Measurements from ENCODE around the gene BARHL1. TPM values are rescaled to one million over a fixed set of nuclear protein-coding genes. Genes with fewer than 3 reads are reported as not detected.

Gene BARHL1
- total and polyA plus RNA-seq, 2 experiments from 2014 or later = not detected

- Histone ChIP-seq H2AFZ (no peak overlapping the region), H4K20me1 (replicated peaks; ENCODE audit: insufficient read depth) (no peaks in the 10 kb centered on the region), H3K4me1 (ENCODE audit: insufficient read depth) (peaks cover 10% of the 10 kb centered on the region; the same call in 1 of the 2 replicates), H3K27ac (ENCODE audit: low read depth) (no peak overlapping the region), H3K79me2 (replicated peaks; ENCODE audit: insufficient read depth) (no peaks in the 10 kb centered on the region), H3K4me3 (no peak overlapping the region), H3K27me3 (ENCODE audit: insufficient read depth) (no peaks in the 10 kb centered on the region), H3K4me2 (no peak overlapping the region), H3F3A (replicated peaks; ENCODE audit: low read depth) (no peaks in the 10 kb centered on the region), H3K9me2 (ENCODE audit: insufficient read depth) (no peaks in the 10 kb centered on the region), H3K36me3 (ENCODE audit: insufficient read depth) (no peaks in the 10 kb centered on the region)
- no peaks in the 10 kb centered on the region; the same call in 2 of the 3 replicates for H3K36me3 Mint-ChIP-seq (ENCODE audit: low read depth)
- ATAC-seq = no peak
- H3K27ac Mint-ChIP-seq = no peak overlapping the region
- DNase-seq (ENCODE audit: low spot score) = no peak
- TF ChIP-seq ETS1 (IDR thresholded peaks at IDR 0.05) = no peak
- no peak for TF ChIP-seq EZH2phosphoT487 (IDR thresholded peaks at IDR 0.05; ENCODE audit: unreplicated experiment)
- TF ChIP-seq POLR2AphosphoS5 (IDR thresholded peaks at IDR 0.05; ENCODE audit: low read depth) = no peak
- TF ChIP-seq ZNF462 (CRISPR knock-in tag; IDR thresholded peaks at IDR 0.05) = no peak
- peaks cover 5% of the 10 kb centered on the region; the same call in 1 of the 3 replicates for H3K9me3 Mint-ChIP-seq
- H3K4me1 Mint-ChIP-seq = peaks cover 17% of the 10 kb centered on the region
- H3K27me3 Mint-ChIP-seq (ENCODE audit: insufficient read depth, low read depth, poor library complexity) = peaks cover 15% of the 10 kb centered on the region
- H3K4me3 Mint-ChIP-seq = no peak overlapping the region
These were observed 41.4 kb upstream of the BARHL1 start for GRCh38 chr9:132541051-132541450.
